ENCODE data around the gene ZNF665.
"Not testable (repeated sequence)": the region's sequence is repeated elsewhere in the genome, so short reads cannot be mapped to it uniquely, and the experiment has no call there.

ZNF665 gene

DNA sequence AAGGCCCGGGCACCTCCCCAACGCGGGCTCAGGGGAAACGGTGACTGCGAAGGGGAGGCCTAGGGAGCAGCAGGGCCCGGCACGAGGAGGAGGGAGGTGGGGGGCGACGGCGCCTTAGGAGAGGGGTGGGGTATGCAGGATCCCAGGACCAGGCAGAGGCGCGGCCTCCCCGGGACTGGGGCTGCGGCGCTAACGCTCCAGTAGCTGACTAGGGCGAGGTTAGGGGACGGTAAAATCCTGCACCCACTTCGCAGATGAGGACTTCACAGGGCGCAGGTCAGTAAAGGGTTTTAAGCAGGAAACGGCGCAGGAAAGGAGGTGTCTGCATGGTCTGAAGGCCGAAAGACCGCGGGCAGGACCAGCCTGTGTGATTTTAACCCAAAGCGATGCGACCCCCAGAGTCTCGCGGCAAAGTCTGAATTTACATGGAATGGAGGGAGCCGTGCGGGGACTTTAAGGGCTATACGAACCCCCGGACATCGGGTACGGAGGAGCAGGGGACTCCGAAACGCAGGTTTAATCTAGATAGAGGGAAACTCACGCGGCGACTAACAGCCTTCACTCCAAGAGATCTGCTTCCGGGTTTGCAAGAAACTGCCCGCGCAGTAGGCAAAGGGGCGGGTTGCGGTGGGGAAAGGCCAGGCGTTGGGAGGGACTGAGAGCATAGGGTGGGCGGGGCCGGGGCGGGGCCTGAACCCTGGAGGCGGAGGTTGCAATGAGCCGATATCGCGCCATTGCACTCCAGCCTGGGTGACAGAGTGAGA, at the start of gene ZNF665:
ZNF665 (minus strand) TSS at position 588 of the 764 bp plus-strand sequence. CDS start 10,460 bp downstream, outside the sequence.
- H3K4me3 ChIP-seq (ENCODE audit: low read depth, low read length): peak within 1 kb of the TSS; percentile 76
- peak; percentile 89 for DNase-seq (ENCODE audit: low read depth, low spot score)
- TF ChIP-seq, protein P1, sequence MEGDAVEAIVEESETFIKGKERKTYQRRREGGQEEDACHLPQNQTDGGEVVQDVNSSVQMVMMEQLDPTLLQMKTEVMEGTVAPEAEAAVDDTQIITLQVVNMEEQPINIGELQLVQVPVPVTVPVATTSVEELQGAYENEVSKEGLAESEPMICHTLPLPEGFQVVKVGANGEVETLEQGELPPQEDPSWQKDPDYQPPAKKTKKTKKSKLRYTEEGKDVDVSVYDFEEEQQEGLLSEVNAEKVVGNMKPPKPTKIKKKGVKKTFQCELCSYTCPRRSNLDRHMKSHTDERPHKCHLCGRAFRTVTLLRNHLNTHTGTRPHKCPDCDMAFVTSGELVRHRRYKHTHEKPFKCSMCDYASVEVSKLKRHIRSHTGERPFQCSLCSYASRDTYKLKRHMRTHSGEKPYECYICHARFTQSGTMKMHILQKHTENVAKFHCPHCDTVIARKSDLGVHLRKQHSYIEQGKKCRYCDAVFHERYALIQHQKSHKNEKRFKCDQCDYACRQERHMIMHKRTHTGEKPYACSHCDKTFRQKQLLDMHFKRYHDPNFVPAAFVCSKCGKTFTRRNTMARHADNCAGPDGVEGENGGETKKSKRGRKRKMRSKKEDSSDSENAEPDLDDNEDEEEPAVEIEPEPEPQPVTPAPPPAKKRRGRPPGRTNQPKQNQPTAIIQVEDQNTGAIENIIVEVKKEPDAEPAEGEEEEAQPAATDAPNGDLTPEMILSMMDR (IDR thresholded peaks at IDR 0.05; ENCODE audit: low read depth, low read length): no peak
- in situ Hi-C loops (cut with HindIII; ENCODE audit: low sequenced_read_pairs): no loop called here

DNA sequence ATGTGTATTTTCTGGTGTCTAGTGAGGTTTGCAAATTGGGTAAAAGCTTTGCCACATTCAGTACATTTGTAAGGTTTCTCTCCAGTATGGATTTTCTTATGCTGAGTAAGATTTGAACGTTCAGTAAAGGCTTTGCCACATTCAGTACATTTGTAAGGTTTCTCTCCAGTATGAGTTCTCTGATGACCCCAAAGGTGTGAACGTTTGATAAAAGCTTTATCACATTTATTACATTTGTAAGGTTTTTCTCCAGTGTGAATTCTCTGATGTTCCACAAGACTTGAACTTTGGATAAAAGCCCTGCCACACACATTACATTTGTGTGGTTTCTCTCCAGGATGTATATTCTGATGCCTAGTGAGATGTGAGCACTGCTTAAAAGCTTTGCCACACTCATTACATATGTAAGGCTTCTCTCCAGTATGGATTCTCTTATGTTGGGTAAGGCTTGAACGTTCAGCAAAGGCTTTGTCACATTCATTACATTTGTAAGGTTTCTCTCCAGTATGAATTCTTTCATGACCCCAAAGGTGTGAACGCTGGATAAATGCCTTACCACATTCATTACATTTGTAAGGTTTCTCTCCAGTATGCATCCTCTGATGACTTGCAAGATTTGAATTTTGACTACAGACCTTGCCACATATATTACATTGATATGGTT, 44.1 kb upstream of the ZNF665 start:
- H3K4me3 ChIP-seq (ENCODE audit: low read depth, low read length): no peak overlapping the region
- TF ChIP-seq, protein P1 (IDR thresholded peaks at IDR 0.05; ENCODE audit: low read depth, low read length): no peak
- in situ Hi-C loops (cut with HindIII; ENCODE audit: low sequenced_read_pairs): no loop called here
- peak; percentile 3 for DNase-seq (ENCODE audit: low read depth, low spot score)

DNA sequence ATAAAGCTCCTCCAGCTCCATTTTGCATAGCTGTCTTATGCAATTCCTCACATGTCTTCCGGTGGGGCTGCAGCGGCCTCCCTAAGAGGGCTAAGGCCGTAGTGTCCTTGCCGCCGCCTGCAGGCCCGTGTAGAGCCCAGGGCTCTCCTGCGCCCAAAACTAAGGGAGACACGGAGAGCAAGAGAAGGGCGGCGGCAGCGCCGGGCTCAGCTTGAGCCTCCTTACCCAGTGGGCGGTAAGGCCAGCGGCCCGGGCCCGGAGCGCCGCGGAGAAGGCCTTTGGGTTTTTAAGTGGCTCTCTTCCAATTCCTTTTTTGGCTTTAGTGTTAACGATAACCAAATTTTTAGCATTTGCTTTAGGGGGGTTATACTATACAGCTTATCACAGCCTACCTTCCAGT, 31.4 kb upstream of the ZNF665 start:
- in situ Hi-C loops (cut with HindIII; ENCODE audit: low sequenced_read_pairs): no loop called here
- DNase-seq (ENCODE audit: low read depth, low spot score): no peak
- no peak overlapping the region for H3K4me3 ChIP-seq (ENCODE audit: low read depth, low read length)

DNA sequence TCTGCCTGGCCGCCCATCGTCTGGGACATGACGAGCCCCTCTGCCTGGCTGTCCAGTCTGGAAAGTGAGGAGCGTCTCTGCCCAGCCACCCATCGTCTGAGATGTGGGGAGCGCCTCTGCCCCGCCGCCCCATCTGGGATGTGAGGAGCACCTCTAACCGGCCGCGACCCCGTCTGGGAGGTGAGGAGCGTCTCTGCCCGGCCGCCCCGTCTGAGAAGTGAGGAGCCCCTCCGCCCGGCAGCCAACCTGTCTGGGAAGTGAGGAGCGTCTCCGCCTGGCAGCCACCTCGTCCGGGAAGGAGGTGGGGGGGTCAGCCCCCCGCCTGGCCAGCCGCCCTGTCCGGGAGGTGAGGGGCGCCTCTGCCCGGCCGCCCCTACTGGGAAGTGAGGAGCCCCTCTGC, 29.6 kb upstream of the ZNF665 start:
- H3K4me3 ChIP-seq (ENCODE audit: low read depth, low read length); in situ Hi-C loops (cut with HindIII; ENCODE audit: low sequenced_read_pairs); DNase-seq (ENCODE audit: low read depth, low spot score): not testable (repeated sequence)

More for the DNA sequence above, 31.4 kb upstream of the ZNF665 start:
- TF ChIP-seq, protein P1 (IDR thresholded peaks at IDR 0.05; ENCODE audit: low read depth, low read length): no peak

DNA sequence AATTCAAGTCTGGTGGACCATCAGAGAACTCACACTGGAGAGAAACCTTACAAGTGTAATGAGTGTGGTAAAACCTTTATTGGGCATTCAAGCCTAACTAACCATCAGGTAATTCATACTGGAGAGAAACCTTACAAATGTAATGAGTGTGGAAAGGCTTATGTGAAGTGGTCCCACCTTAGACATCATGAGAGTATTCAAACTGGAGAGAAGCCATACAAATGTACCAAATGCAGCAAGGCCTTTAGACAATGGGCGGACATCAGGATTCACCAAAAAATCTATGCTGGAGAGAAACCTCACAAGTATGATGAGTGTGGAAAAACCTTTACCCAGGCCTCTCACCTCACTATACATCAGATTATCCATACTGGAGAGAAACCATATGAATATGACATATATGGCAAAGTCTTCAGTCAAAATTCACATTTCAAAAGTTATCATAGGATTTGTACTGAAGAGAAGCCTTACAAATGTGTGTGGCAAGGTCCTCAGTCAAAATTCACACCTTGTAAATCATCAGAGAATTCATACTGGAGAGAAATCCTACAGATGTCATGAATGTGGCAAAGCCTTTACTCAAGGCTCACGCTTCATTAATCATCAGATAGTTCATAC, 19.7 kb upstream of the ZNF665 start:
- DNase-seq (ENCODE audit: low read depth, low spot score): no peak
- TF ChIP-seq, protein P1 (IDR thresholded peaks at IDR 0.05; ENCODE audit: low read depth, low read length): no peak
- H3K4me3 ChIP-seq (ENCODE audit: low read depth, low read length): no peak overlapping the region
- in situ Hi-C loops (cut with HindIII; ENCODE audit: low sequenced_read_pairs): no loop called here

DNA sequence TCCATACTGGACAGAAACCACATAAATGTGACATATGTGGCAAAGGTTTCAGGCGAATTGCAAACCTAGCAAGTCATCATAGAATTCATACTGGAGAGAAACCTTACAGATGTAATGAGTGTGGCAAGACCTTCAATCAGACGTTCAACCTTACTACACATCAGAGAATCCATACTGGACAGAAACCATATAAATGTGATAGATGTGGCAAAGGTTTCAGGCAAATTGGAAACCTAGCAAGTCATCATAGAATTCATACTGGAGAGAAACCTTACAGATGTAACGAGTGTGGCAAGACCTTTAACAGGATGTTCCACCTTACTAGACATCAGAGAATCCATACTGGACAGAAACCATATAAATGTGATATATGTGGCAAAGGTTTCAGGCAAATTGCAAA, 18.4 kb upstream of the ZNF665 start:
- DNase-seq (ENCODE audit: low read depth, low spot score); in situ Hi-C loops (cut with HindIII; ENCODE audit: low sequenced_read_pairs); H3K4me3 ChIP-seq (ENCODE audit: low read depth, low read length): not testable (repeated sequence)

DNA sequence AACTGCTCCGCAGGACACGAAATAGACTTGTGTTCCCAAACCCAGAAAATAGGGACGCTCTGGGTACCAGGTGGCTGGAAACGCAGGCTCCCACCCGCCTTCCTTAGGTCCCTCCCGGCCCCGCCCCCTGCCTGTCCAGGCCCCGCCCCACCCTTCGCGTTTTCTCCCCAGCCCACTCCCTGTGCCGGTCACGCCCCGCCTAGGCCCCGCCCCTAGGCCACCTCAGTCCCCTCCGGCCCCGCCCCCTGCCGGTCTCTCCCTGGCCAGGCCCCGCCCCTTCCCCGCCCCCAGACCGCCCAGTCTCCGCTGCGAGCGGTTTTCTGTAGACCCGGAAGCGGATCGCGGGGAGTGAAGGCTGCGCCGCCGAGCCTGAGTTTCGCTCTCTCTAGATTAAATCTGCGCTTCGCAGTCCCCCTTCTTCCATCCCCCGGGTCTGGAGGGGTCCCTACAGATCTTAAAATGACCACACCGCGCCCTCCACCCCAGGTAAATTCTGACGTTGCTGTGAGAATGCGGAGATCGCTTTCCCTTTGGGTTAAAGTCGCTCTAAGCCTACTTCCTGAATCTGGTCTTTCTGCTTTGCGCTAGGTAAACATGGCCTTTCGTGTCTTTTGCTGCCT, 3.7 kb upstream of the ZNF665 start:
- TF ChIP-seq, protein P1 (IDR thresholded peaks at IDR 0.05; ENCODE audit: low read depth, low read length): no peak
- peak overlapping the region; percentile 95 for H3K4me3 ChIP-seq (ENCODE audit: low read depth, low read length)
- peak; percentile 92 for DNase-seq (ENCODE audit: low read depth, low spot score)
- in situ Hi-C loops (cut with HindIII; ENCODE audit: low sequenced_read_pairs): no loop called here
